DMS114 treated with DMSO at 0.1 percent for 48 hours (cell line): ENCODE data around the gene NDUFAB1.
"Not testable (repeated sequence)": the region's sequence is repeated elsewhere in the genome, so short reads cannot be mapped to it uniquely, and the experiment has no call there.

Source experiments
- DNase-seq: peaks from one replicate; lab custom pipeline; 2025; ENCODE audit not compliant: unreplicated experiment; lab: John Stamatoyannopoulos, UW

The NDUFAB1 gene

GRCh38 chr16:23556881-23557778, 39.0 kb downstream of the NDUFAB1 start, which contains the start of the genes EARS2 and UBFD1:
EARS2 (minus strand) TSS chr16:23557350; CDS start chr16:23557343, 7 bp downstream.
UBFD1 (plus strand) TSS chr16:23557727; CDS start chr16:23557743, 16 bp downstream.
- DNase-seq = peak; percentile 96

DNA sequence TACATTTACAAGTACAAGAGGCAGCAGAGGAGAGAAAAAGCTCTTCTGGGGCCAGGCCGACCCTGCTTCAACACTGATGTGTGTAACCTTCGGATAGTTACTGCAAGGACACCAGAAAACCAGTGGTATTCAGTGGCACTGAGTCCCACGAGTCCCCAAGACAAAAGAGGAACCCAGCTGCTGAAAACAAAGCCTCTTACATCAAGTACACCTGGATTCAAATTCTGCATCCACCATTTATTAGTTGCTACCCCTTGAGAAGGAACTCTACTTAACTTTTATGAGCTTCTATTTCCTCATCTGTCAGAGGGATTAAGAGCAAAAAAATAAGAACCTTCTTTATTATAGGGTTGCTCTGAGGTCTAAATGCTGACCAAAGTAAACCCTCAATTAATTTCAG, 41.6 kb downstream of the NDUFAB1 start:
- DNase-seq = no peak

DNA sequence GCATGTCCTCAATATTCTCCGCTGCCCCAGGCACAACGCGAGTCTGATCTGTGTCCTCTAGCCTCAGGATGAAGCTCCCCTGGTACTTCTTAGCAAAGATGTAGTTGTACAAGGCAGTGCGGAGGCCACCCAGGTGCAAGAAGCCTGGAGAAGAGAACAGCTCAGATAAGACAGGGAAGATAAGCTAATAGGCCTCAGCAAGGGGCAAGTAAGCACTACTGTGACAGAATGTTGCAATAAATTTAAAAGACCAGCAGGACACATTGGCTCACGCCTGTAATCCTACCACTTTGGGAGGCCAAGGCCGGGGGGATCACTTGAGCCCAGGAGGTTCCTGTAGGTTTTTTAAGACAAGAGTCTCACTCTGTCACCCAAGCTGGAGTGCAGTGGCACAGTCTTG, 44.0 kb downstream of the NDUFAB1 start:
- DNase-seq = no peak

DNA sequence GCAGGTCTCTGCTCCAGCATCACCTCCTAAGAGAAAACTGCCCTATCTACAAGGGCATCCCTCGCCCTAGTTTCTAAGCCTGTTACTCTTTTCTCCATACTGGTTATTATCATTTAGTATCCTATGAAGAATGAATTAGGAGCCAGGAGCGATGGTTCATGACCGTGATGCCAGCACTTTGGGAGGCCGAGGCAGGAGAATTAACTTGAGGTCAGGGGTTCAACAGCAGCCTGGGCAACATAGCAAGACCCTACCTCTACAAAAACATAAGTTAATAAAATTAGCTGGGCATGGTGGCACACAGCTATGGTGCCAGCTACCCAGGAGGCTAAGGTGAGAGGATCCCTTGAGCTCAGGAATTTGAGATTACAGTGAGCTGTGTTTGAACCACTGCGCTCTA, 46.2 kb downstream of the NDUFAB1 start:
- DNase-seq = no peak

DNA sequence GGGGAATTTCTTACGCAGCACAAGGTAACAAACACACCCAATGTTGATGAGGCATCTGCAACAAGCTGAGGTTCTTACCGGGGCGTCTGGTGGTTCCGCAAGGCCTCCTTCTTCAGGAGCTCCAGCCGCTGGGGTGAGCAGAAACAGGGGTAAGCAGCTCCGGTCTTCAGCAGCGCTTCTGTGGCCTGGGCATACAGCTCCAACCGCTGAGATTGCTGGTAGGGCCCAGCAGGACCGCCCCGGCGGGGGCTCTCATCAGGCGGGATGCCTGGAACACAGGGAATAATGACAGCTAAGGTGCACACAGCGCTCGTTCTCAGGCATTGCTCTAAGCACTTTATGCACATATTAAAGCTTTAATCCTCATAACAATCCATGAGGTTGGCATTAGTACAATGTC, 51.7 kb downstream of the NDUFAB1 start:
- DNase-seq = no peak

DNA sequence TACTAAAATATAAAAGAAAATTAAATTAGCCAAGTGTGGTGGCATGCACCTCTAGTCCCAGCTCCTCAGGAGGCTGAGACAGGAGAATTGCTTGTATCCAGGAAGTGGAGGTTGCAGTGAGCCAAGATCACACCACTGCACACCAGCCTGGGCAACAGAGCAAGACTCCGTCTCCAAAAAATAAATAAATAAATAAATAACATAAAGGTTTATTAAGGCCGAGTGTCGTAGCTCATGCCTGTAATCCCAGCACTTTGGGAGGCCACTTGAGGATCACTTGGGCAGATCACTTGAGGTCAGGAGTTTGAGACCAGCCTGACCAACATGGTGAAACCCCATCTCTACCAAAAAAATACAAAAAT, 55.3 kb downstream of the NDUFAB1 start:
- not testable (repeated sequence) for DNase-seq

DNA sequence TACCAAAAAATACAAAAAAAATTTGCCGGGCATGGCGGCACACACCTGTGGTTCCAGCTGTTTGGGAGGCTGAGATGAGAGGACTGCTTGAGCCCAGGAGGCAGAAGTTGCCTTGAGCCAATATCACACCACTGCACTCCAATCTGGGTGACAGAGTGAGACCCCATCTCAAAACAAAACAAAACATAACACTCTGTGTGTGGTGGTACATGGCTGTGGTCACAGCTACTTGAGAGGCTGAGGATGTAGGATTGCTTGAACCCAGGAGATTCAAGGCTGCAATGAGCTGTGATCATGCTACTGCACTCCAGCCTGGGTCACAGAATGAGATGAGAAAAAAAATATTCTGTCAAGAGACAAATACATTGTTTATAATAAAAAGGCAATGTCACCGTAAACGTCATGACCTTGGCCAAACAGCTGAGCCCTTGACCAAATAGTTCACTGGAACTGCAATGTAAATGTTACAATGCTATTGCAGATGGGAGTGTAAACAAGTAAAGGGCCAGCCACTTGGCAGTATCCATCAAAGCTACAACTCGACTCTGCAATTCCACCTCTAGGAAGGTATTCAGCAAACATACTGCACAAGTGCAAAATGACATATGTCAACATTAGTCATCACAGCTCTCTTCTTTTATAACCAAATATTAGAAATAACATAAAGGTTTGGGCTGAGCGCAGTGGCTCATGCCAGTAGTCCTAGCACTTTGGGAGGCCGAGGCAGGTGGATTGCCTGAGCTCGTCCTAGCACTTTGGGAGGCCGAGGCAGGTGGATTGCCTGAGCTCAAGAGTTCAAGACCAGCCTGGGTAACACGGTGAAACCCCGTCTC, 55.9 kb downstream of the NDUFAB1 start:
- DNase-seq = no peak

DNA sequence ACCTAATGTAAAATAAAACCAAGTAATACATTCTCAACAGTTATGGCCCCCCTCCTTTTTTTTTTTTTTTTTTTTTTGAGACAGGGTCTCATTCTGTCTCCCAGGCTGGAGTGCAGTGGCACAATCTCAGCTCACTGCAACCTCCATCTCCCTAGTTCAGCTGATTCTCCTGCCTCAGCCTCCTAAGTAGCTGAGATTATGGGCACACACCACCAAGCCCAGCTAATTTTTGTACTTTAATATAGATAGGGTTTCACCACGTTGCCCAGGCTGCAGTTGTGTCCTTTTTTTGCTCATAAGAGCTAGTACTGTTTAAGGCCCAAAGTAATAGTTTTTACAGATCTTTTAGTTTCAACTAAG, 57.2 kb downstream of the NDUFAB1 start:
- DNase-seq = no peak

DNA sequence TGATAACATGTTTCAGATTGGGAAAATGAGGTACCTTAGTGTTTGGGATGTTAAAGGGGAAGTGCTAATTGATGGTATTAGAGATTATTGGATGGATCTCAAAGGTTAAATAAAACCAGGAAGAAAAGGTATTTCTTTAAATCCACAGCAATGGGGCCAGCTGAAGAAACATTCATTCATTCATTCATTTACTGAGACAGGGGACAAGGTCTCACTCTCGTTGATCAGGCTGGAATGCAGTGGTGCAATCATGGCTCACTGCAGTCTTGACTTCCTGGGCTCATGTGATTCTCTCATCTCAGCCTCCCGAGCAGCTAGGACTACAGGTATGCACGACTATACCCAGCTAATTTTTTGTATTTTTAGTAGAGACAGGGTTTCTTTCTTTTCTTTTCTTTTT, 58.7 kb downstream of the NDUFAB1 start:
- no peak for DNase-seq

- no peak for DNase-seq
Observed at GRCh38 chr16:23535901-23536300, 60.2 kb downstream of the NDUFAB1 start.

DNA sequence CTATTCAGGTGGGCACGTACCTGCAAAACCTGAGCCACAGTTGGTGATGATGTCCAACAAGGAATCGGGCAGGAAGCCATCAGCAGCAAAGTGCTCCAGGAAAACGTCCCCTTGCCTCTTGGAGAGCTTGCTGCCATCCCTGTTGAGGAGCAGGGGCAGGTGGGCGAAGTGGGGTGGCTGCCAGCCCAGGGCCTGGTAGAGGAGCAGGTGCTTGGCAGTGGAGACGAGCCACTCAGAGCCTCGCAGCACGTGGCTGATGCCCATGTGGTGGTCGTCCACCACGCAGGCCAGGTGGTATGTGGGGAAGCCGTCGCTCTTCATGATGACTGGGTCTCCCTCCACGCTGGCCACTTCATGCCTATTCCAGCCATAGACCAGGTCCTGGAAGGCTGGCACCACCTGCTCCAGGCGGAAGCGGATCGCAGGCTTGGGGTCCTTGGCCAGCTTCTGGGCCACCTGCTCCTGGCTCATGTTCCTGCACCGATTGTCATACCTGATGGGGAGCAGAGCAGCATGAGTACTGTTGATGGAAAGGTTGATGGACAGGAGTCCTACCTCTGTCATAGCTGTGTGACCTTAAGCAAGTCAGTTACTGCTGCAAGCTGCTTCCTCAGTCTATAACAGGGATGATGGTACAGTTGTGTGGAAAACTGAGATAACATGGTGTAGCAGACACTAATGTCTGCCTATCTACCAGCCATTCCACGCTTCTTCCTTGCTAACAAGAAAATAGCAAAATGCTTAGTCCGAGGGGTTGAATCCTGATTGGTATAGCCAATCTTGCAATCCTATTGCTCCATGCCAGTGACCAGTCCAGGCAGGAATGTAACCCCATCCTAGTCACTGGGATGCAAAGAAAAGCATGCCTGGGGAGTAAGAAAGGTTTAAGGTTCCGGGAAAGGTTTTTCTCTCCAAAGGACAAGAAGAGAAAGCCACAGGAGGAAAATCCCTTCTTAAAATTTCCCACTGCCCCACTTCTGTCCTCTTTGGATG, 61.0 kb downstream of the NDUFAB1 start:
- no peak for DNase-seq

DNA sequence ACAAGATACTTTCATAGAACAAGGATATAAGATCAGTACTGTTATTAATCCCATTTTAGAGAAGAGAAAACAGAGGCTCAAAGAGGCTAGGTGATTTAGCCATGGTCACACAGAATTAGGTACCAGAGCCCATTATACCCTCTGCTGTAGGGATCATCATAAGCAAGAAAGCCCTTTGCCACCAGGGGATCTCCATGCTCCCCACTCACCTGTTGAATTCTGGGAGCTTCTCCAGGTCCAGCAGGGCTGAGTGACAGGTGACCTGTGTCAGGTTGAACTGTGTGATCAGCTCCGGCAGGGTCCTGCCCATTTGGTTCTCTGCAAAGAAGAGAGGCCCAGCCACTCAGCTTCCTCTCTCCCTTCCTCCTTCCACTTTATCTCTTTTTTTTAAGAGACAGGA, 63.7 kb downstream of the NDUFAB1 start:
- DNase-seq = no peak
